ENCODE data around the gene LRRC40. TPM values are rescaled to one million over a fixed set of nuclear protein-coding genes. Genes with fewer than 3 reads are reported as not detected.
"Not testable (repeated sequence)": the region's sequence is repeated elsewhere in the genome, so short reads cannot be mapped to it uniquely, and the experiment has no call there.

Gene LRRC40
- polyA plus RNA-seq, 1 donor (not counting 4 experiments of a cell fraction or from before 2014, with no cell fraction given): 28.5 TPM

GRCh38 chr1:70208292-70208691, 2.9 kb upstream of the LRRC40 start:
- Histone ChIP-seq H3K4me1 (ENCODE audit: control insufficient read depth, extremely low read depth, insufficient read depth, low read length) (peaks cover 12% of the 10 kb centered on the region), H3K4me3 (ENCODE audit: control insufficient read depth in 2 of 3, extremely low read depth in 1 of 3, insufficient read depth in 2 of 3, low read depth in 1 of 3, low read length in 3 of 3) (no peak overlapping the region), H2AFZ (ENCODE audit: control insufficient read depth, low read length) (no peak overlapping the region), H3K9ac (ENCODE audit: control insufficient read depth, extremely low read depth, insufficient read depth, low read length) (no peak overlapping the region), H3K9me3 (ENCODE audit: control insufficient read depth, low read depth, low read length) (no peaks in the 10 kb centered on the region), H4K20me1 (ENCODE audit: control insufficient read depth, extremely low read depth, insufficient read depth, low read length) (no peaks in the 10 kb centered on the region), H3K9me1 (ENCODE audit: control insufficient read depth, extremely low read depth, insufficient read depth, low read length) (no peaks in the 10 kb centered on the region), H3K27me3 (ENCODE audit: control insufficient read depth, extremely low read depth, insufficient read depth, low read length) (no peaks in the 10 kb centered on the region), H3K27ac (ENCODE audit: control insufficient read depth, insufficient read depth, low read length) (no peak overlapping the region), H3K36me3 (ENCODE audit: control insufficient read depth in 2 of 2, extremely low read depth in 1 of 2, insufficient read depth in 2 of 2, low read length in 2 of 2) (peaks cover 9 to 14% of the 10 kb centered on the region in 2 experiments), H3K79me2 (ENCODE audit: control insufficient read depth, insufficient read depth, low read length) (peaks cover 99% of the 10 kb centered on the region), H3K4me2 (ENCODE audit: control insufficient read depth, extremely low read depth, insufficient read depth, low read depth, low read length) (no peak overlapping the region)
- FAIRE-seq: no peak
- dilution Hi-C loops (cut with MboI; ENCODE audit: extremely low pct_ligation_motif_present, low sequenced_read_pairs): no loop called here
- TF ChIP-seq EZH2 (IDR thresholded peaks at IDR 0.05; ENCODE audit: low read length): no peak
- TF ChIP-seq, protein P1, sequence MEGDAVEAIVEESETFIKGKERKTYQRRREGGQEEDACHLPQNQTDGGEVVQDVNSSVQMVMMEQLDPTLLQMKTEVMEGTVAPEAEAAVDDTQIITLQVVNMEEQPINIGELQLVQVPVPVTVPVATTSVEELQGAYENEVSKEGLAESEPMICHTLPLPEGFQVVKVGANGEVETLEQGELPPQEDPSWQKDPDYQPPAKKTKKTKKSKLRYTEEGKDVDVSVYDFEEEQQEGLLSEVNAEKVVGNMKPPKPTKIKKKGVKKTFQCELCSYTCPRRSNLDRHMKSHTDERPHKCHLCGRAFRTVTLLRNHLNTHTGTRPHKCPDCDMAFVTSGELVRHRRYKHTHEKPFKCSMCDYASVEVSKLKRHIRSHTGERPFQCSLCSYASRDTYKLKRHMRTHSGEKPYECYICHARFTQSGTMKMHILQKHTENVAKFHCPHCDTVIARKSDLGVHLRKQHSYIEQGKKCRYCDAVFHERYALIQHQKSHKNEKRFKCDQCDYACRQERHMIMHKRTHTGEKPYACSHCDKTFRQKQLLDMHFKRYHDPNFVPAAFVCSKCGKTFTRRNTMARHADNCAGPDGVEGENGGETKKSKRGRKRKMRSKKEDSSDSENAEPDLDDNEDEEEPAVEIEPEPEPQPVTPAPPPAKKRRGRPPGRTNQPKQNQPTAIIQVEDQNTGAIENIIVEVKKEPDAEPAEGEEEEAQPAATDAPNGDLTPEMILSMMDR (optimal IDR thresholded peaks at IDR 0.05 in 1 of 3, IDR thresholded peaks at IDR 0.05 in 1 of 3, conservative IDR thresholded peaks at IDR 0.05 in 1 of 3; ENCODE audit: extremely low read depth in 1 of 3, insufficient read depth in 2 of 3, low read length in 3 of 3): no peak
- no peak for DNase-seq (ENCODE audit: low read depth, low spot score)

DNA sequence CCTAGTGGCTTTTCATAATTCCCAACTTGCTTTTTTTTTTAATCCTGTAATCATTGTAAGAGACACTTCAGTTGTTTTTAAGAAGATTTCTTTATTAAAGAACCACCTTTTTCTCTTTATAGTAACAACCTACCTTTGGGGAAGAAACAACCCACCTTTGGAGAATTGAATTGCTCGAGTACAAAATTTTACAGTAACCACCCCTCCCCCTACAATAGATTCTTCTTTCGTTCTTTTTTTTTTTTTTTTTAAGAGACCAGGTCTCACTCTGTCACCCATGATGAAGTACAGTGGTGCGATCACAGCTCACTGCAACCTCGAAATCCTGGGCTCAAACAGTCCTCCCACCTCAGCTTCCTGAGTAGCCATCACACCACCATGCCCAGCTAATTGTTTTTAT, 2.1 kb upstream of the LRRC40 start:
- peaks cover 9 to 14% of the 10 kb centered on the region in 2 experiments for H3K36me3 ChIP-seq (ENCODE audit: control insufficient read depth in 2 of 2, extremely low read depth in 1 of 2, insufficient read depth in 2 of 2, low read length in 2 of 2)
- FAIRE-seq (no peak), DNase-seq (ENCODE audit: low read depth, low spot score) (no peak)
- H3K27me3 ChIP-seq (ENCODE audit: control insufficient read depth, extremely low read depth, insufficient read depth, low read length): no peaks in the 10 kb centered on the region
- no peaks in the 10 kb centered on the region for H3K9me3 ChIP-seq (ENCODE audit: control insufficient read depth, low read depth, low read length)
- H3K79me2 ChIP-seq (ENCODE audit: control insufficient read depth, insufficient read depth, low read length): peaks cover 99% of the 10 kb centered on the region
- no peak overlapping the region for H3K27ac ChIP-seq (ENCODE audit: control insufficient read depth, insufficient read depth, low read length)
- H4K20me1 ChIP-seq (ENCODE audit: control insufficient read depth, extremely low read depth, insufficient read depth, low read length): no peaks in the 10 kb centered on the region
- no peak overlapping the region for H3K4me2 ChIP-seq (ENCODE audit: control insufficient read depth, extremely low read depth, insufficient read depth, low read depth, low read length)
- no peak overlapping the region for H2AFZ ChIP-seq (ENCODE audit: control insufficient read depth, low read length)
- H3K4me1 ChIP-seq (ENCODE audit: control insufficient read depth, extremely low read depth, insufficient read depth, low read length): peaks cover 12% of the 10 kb centered on the region
- dilution Hi-C loops (cut with MboI; ENCODE audit: extremely low pct_ligation_motif_present, low sequenced_read_pairs): no loop called here
- H3K9ac ChIP-seq (ENCODE audit: control insufficient read depth, extremely low read depth, insufficient read depth, low read length): no peak overlapping the region
- H3K9me1 ChIP-seq (ENCODE audit: control insufficient read depth, extremely low read depth, insufficient read depth, low read length): no peaks in the 10 kb centered on the region
- no peak for TF ChIP-seq EZH2 (IDR thresholded peaks at IDR 0.05; ENCODE audit: low read length)
- TF ChIP-seq, protein P1 (optimal IDR thresholded peaks at IDR 0.05 in 1 of 3, IDR thresholded peaks at IDR 0.05 in 1 of 3, conservative IDR thresholded peaks at IDR 0.05 in 1 of 3; ENCODE audit: extremely low read depth in 1 of 3, insufficient read depth in 2 of 3, low read length in 3 of 3): no peak
- H3K4me3 ChIP-seq (ENCODE audit: control insufficient read depth in 2 of 3, extremely low read depth in 1 of 3, insufficient read depth in 2 of 3, low read depth in 1 of 3, low read length in 3 of 3): no peak overlapping the region

DNA sequence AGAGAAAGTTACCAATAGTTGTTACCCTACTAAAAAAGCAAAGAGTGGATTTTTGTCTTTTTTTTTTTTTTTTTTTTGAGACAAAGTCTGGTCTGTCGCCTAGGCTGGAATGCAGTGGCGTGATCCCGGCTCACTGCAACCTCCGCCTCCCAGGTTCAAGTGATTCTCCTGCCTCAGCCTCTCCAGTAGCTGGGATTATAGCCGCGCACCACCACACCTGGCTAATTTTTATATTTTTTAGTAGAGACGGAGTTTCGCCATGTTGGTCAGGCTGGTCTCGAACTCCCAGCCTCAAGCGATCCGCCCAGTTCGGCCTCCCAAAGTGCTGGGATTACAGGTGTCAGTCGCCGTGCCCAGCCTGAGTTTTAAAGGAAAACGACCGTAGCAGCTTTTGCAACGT, 1.5 kb upstream of the LRRC40 start:
- DNase-seq (ENCODE audit: low read depth, low spot score); dilution Hi-C loops (cut with MboI; ENCODE audit: extremely low pct_ligation_motif_present, low sequenced_read_pairs); H3K27me3 ChIP-seq (ENCODE audit: control insufficient read depth, extremely low read depth, insufficient read depth, low read length); H3K9me3 ChIP-seq (ENCODE audit: control insufficient read depth, low read depth, low read length); H4K20me1 ChIP-seq (ENCODE audit: control insufficient read depth, extremely low read depth, insufficient read depth, low read length); H3K9me1 ChIP-seq (ENCODE audit: control insufficient read depth, extremely low read depth, insufficient read depth, low read length); FAIRE-seq; H2AFZ ChIP-seq (ENCODE audit: control insufficient read depth, low read length): not testable (repeated sequence)
- Histone ChIP-seq H3K36me3 (ENCODE audit: control insufficient read depth in 2 of 2, extremely low read depth in 1 of 2, insufficient read depth in 2 of 2, low read length in 2 of 2) (peaks cover 9 to 14% of the 10 kb centered on the region in 2 experiments), H3K27ac (ENCODE audit: control insufficient read depth, insufficient read depth, low read length) (peak overlapping the region; percentile 99), H3K9ac (ENCODE audit: control insufficient read depth, extremely low read depth, insufficient read depth, low read length) (peak overlapping the region; percentile 99), H3K4me3 (ENCODE audit: control insufficient read depth in 2 of 3, extremely low read depth in 1 of 3, insufficient read depth in 2 of 3, low read depth in 1 of 3, low read length in 3 of 3) (peak overlapping the region; percentile 69 to 100 (median 90)), H3K79me2 (ENCODE audit: control insufficient read depth, insufficient read depth, low read length) (peaks cover 99% of the 10 kb centered on the region), H3K4me1 (ENCODE audit: control insufficient read depth, extremely low read depth, insufficient read depth, low read length) (peaks cover 12% of the 10 kb centered on the region), H3K4me2 (ENCODE audit: control insufficient read depth, extremely low read depth, insufficient read depth, low read depth, low read length) (peak overlapping the region; percentile 94)
